Measurements from ENCODE around the gene GPHN. TPM values are rescaled to one million over a fixed set of nuclear protein-coding genes. Genes with fewer than 3 reads are reported as not detected.
"Not testable (repeated sequence)": the region's sequence is repeated elsewhere in the genome, so short reads cannot be mapped to it uniquely, and the experiment has no call there.

Gene GPHN
- total RNA-seq, 1 donor from 2014 or later: 8.8 TPM

DNA sequence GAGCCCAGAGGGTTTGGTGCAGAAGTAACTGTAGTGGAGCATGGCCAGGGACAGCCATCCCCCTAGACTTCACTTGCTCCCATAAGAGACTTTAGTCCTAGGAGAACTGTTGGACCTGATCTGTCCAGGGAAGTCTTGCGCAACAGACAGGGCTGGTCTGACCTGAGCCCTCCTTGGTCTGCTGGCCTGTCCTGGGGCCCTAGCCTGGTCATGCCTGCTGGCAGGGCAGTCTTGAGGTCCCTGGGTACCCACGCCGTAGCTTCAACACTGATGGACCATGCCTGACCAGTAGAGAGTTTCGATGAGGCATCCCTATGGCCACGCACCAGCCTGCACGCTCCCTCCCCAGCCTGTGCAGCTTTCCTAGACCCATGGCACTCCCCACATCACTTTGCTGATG, 305.7 kb downstream of the GPHN start:
- no peak overlapping the region for H3K4me3 ChIP-seq (ENCODE audit: low read depth, low read length)
- TF ChIP-seq, protein P1, sequence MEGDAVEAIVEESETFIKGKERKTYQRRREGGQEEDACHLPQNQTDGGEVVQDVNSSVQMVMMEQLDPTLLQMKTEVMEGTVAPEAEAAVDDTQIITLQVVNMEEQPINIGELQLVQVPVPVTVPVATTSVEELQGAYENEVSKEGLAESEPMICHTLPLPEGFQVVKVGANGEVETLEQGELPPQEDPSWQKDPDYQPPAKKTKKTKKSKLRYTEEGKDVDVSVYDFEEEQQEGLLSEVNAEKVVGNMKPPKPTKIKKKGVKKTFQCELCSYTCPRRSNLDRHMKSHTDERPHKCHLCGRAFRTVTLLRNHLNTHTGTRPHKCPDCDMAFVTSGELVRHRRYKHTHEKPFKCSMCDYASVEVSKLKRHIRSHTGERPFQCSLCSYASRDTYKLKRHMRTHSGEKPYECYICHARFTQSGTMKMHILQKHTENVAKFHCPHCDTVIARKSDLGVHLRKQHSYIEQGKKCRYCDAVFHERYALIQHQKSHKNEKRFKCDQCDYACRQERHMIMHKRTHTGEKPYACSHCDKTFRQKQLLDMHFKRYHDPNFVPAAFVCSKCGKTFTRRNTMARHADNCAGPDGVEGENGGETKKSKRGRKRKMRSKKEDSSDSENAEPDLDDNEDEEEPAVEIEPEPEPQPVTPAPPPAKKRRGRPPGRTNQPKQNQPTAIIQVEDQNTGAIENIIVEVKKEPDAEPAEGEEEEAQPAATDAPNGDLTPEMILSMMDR (conservative IDR thresholded peaks at IDR 0.05; ENCODE audit: low read depth, low read length): no peak
- no peak for DNase-seq (ENCODE audit: low read depth)

DNA sequence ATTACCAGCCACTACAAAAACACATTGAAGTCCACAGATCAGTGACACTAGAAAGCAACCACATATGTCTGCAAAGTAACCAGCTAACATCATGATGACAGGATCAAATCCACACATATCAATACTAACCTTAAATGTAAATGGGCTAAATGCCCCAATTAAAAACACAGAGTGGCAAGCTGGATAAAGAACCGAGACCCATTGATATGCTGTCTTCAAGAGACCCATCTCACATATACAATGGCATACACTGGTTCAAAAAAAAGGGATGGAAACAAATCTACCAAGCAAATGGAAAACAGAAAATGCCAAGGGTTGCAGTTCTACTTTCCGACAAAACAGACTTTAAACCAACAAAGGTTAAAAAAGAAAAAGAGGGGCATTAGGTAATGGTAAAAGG, 307.7 kb downstream of the GPHN start:
- TF ChIP-seq, protein P1 (conservative IDR thresholded peaks at IDR 0.05; ENCODE audit: low read depth, low read length): no peak
- H3K4me3 ChIP-seq (ENCODE audit: low read depth, low read length): no peak overlapping the region
- no peak for DNase-seq (ENCODE audit: low read depth)

DNA sequence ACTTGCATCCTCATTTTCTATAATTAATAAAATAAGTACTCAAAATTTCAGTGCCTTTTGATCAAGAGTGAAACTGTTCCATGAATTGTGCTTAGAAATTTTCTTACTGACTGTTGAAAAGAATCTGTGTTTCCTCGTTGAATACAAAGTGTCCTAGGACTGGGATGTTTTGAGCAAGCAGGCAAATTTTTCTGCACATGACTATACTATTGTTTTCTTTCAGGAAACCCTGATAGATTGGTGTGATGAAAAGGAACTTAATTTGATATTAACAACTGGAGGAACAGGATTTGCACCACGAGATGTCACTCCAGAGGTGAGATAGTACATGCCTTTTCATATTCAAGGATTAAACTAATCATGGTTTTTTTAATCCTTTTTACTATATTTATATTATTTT, 316.3 kb downstream of the GPHN start:
- TF ChIP-seq, protein P1 (conservative IDR thresholded peaks at IDR 0.05; ENCODE audit: low read depth, low read length): no peak
- DNase-seq (ENCODE audit: low read depth): no peak
- H3K4me3 ChIP-seq (ENCODE audit: low read depth, low read length): no peak overlapping the region

DNA sequence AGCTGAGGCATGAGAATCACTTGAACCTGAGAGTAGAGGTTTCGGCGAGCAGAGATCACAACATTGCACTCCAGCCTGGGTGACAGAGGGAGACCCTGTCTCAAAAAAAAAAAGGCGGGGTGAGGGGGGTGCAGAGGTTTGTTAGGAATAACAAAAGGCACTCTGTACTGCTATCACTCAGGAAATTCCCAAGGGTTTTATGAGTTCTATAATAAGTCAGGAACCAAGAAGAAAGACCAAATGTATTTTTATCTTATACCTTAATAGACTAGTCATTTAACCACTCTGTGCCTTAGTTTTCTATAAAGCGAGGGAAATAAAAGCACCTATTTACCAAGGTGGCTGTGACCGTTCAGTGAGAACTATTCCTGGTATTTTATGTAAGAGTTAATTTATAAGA, 319.2 kb downstream of the GPHN start:
- DNase-seq (ENCODE audit: low read depth): no peak
- H3K4me3 ChIP-seq (ENCODE audit: low read depth, low read length): no peak overlapping the region
- TF ChIP-seq, protein P1 (conservative IDR thresholded peaks at IDR 0.05; ENCODE audit: low read depth, low read length): no peak

DNA sequence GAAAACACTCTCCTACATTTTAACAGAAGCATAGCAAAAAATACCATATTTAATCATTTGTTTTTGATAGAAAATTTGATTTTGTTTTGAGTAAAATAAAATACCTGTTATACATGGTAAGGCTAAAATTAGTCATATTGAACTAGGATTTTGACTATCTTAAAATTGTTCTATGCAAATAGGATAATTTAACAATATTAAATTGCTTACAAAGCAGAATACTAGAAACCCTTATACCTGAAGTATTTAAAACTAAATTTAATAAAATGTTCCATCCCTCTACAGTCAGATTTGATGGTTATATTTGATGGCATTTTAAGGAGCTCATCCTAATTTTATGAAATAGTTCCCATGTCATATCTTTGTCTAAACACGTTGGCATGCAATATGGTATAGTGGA, 323.2 kb downstream of the GPHN start:
- DNase-seq (ENCODE audit: low read depth): no peak
- TF ChIP-seq, protein P1 (conservative IDR thresholded peaks at IDR 0.05; ENCODE audit: low read depth, low read length): no peak
- no peak overlapping the region for H3K4me3 ChIP-seq (ENCODE audit: low read depth, low read length)

DNA sequence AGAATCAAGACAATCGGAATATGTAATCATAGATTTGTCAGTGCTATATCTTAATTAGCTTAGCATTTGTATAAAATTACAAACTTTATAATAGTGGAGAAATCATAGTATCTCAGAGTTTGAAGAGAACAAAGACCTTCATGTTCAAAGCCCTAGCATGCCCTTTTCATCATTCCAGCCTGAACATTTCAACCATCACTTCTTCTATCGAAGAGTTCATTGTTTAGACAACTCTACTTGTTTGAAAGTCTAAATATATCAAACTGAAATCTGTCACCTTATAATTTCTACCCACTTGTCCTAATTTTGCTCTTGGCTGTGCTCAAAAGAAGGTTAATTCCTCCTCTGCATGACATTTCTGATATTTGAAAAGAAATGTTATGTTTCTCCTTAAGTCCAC, 325.9 kb downstream of the GPHN start:
- DNase-seq (ENCODE audit: low read depth): no peak
- no peak overlapping the region for H3K4me3 ChIP-seq (ENCODE audit: low read depth, low read length)
- TF ChIP-seq, protein P1 (conservative IDR thresholded peaks at IDR 0.05; ENCODE audit: low read depth, low read length): no peak

DNA sequence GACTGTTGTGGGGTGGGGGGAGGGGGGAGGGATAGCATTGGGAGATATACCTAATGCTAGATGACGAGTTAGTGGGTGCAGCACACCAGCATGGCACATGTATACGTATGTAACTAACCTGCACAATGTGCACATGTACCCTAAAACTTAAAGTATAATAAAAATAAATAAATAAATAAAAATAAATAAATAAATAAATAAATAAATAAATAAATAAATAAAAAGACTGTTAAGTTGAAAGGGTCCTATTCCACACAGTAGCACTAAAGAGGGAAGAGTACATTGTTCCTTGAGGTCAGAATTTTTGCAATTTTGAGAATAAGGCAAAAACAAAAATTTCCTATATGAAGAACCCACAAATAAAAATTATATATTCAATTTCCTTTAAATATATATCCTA, 329.5 kb downstream of the GPHN start:
- DNase-seq (ENCODE audit: low read depth): not testable (repeated sequence)

More for the DNA sequence above, 329.5 kb downstream of the GPHN start:
- not testable (repeated sequence) for H3K4me3 ChIP-seq (ENCODE audit: low read depth, low read length)

Data from epithelial cell of proximal tubule (primary cell).